HG02981 (cell line): ENCODE measurements around the gene DOHH.
A peak's percentile ranks its signal among the peaks of the same experiment; 100 is the strongest.

ENCODE experiments used
- ATAC-seq: cut with Tn5 transposase; IDR thresholded peaks from one replicate; pipeline ENCODE4 v1.9.1; 2021; ENCODE audit warnings: mild to moderate bottlenecking, moderate library complexity; ENCODE audit not compliant: unreplicated experiment

DOHH gene, protein sequence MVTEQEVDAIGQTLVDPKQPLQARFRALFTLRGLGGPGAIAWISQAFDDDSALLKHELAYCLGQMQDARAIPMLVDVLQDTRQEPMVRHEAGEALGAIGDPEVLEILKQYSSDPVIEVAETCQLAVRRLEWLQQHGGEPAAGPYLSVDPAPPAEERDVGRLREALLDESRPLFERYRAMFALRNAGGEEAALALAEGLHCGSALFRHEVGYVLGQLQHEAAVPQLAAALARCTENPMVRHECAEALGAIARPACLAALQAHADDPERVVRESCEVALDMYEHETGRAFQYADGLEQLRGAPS

GRCh38 chr19:3500429-3501101 lies at the start of gene DOHH:
TSS of gene DOHH (minus strand) at chr19:3500674. CDS start at chr19:3496814, 3,860 bp downstream.
- ATAC-seq, result peak; percentile 75

DNA sequence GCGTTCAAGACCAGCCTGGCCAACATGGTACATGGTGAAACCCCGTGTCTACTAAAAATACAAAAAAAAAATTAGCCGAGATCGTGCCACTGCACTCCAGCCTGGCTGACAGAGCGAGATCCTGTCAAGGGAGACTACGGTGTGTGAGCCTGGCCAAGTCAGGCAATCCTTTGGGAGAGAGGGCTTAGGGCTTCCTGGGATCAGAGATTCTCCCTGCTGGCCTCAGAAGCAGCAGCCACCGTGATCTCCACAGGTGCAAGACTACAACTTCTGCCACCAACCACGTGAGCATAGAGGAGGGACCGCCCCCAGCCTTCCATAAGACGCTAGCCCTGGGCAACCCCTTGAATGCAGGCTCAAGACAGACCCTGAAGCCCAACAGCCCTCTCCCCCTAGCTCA lies 49.3 kb upstream of the DOHH start:
- no peak for ATAC-seq

DNA sequence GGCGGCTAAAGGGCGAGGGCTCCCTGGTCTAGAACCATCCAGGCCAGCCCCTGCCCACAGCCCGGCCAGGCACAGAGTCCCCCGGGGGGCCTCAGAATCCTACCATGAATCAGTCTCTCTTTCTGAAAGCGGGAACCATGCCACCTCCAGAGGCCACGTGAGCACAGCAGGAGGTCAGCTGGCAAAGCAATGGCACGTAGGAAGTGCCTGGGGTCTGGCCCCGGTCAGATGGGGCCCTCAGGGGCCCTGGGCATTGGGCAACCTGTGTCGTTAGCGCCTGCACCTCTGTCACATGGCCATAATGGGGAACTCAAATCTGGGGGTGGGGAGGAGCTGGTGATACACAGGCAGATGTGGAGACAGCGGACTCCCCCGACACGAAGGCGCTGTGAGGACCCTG lies 48.1 kb upstream of the DOHH start:
- no peak for ATAC-seq

GRCh38 chr19:3547767-3548282 lies 47.4 kb upstream of the DOHH start:
- ATAC-seq, result no peak

DNA sequence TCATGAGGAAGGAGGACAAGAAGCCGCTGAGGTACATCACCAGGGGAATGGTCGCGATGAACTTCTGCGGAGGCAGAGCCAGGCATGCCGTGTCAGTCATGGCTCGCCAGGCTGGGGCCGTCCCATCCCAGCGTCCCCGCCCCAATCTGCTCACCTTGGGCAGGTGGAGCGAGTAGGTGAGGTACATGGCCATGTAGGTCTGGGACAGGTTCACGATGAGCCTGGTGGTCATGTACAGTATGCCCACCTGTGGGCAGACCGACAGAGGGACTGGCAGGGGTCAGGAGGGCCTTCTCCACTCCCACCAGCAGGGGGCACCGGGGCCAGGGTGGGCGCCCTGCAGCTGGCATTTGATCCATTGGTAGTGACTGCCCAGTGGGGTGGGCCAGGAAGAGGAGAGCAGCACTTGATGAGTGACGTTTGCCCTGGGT lies 46.8 kb upstream of the DOHH start:
- no peak for ATAC-seq

DNA sequence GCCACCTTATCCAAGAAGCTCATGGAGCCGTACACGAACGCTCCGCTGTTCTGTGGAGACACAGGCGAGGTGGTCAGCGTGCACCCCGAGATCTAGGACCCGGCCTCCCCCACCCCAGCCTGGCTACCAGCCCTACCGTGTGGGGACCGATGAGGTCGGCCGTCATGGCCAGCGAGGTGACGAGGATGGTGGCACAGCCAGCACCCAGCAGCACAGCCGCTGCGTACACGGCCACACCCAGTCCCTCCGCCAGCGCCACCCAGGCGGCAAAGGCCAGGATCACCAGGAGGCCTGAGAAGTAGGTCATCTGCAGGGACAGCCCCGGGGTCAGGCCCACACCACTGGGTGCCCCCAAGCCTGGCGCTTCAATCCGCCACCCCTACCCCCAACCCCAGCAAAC lies 45.6 kb upstream of the DOHH start:
- no peak for ATAC-seq

GRCh38 chr19:3545669-3546034 lies 45.2 kb upstream of the DOHH start:
- no peak for ATAC-seq

DNA sequence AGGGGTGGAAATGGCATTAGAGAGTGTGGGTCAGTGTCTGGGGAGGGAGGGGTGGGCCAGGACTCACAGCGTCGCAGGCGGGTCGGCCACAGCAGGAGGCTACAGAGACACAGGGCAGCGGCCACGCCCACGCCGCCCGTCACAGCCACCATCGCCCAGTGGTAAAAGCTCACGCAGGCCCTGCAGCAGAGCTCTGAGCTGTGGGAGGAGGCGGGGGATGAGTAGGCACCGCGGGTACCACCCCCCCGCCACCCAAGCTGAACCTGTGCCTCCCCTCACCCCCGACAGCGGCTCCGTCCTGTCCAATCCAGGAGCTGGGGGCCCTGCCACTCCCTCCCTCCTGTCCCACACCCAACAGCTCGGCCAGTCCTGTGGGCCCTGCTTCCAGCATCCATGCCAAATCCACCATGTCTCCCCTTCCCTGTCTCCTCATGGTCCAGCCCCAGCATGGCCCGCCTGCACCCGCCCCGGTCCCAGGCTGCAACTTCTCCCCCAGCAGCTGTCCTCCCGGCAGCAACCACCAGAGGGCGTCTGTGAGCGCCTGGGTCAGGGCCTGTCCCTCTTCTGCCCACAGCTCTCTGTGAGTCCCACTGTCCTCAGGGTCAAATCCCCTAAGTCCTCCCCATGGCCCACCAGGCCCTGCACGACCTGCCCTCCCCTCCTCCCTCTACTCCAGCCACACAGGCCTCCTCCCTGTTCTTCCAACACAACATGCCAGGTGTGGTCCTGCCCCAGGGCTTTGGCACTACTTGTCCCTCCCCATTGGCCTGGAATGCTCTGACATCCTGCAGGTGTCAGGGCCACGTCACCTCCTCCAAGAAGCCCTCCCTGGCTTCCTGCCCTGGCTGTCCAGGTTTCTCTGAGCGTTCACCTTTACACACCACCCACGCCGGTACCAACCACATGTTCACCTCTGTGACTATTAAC lies 44.5 kb upstream of the DOHH start:
- no peak for ATAC-seq

- ATAC-seq, result no peak
These were observed 43.5 kb upstream of the DOHH start for GRCh38 chr19:3544058-3544376.

- ATAC-seq, result no peak
These were observed 42.9 kb upstream of the DOHH start for GRCh38 chr19:3543150-3544057.

DNA sequence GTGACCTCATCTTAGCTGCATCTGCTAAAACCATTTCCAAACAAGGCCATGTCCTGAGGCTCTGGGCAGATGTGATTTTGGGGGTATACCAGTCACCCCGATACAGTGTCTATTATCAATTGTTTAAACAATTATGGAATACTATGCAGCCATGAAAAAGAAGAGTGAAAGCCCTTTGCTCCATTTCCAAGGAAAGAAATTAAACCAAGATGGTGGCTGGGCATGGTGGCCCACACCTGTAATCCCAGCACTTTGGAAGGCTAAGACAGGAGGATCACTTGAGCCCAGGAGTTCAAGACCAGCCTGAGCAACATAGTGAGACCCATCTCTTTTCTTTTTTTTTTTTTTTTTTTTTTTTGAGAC lies 39.3 kb upstream of the DOHH start:
- ATAC-seq, result no peak

DNA sequence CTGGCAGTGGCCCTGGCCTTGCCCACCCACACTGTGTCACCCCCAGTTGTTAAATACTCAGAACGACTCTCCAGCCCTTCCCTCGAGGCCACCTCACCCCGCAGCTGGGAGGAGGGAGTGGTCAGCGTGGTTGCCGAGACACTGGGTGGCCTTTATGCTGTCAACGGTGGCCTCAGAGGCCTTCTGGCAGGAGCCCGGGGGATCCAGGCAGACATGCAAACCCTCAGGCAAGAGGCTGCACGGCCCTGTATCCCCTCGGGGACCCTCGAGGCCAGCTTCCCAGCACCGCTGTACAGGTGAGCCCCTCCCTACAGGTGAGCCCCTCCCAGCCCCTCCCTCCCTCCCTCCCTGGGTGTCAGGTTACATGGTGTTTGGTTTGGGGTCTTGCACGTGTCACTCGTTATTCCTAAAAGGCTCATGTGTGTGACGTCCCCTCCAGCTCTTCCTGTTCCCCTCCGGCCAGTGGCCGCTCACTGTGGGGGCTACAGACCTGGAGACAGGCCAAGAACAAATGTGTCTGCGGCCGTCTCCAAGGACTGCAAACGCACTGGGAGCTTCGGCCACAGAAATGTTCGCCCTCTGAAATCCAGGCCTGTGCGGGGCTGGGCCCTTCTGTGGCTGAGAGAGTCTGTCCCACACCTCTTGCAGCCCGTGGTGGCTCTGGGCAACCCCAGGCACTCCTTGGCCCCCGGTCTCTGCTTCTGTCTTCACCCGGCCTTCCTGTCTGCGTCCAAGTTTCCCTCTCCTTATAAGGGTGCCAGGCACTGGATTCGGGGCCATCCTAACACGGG lies 38.7 kb upstream of the DOHH start, which contains the start of gene TEKTIP1:
Gene TEKTIP1 (plus strand): TSS at position 210 of the 791 bp plus-strand sequence. CDS start 4 bp downstream, at position 214.
- no peak for ATAC-seq

- no peak for ATAC-seq
These were observed 37.9 kb upstream of the DOHH start for GRCh38 chr19:3538258-3538929.

- no peak for ATAC-seq
These were observed 37.2 kb upstream of the DOHH start for GRCh38 chr19:3537438-3538240.

DNA sequence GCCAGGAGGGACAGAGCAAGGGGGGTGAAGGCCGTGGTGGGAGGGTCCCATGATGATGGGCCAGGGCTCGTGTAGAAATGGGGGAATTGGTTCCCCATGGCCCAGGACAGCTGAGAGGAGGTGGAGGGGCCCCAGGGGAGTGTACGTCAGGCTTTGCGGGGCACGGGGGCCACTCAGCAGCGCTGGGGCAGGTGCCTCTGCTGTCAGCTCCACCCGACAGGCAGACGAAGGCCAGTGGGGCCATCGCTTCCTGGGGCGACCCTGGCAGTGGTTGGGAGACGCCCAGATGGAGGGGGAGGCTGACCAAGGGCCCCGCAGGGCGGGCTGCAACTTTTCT lies 36.6 kb upstream of the DOHH start:
- no peak for ATAC-seq

- ATAC-seq, result no peak
These were observed 36.1 kb upstream of the DOHH start for GRCh38 chr19:3536429-3537100.

DNA sequence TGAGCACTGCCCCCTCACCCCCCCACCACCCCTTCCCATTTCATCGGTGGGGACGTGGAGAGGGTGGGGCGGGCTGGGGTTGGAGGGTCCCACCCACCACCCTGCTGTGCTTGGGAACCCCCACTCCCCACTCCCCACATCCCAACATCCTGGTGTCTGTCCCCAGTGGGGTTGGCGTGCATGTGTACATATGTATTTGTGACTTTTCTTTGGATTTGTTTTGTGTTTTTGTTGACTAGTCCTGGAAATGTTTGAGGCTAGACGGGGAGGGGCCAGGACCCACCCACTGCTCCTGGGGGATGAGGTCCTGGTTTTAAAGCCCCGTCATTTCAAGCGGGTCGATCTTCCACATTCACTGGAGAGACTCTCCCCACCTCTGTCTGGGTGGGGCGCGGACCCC lies 35.5 kb upstream of the DOHH start:
- ATAC-seq, result no peak

DNA sequence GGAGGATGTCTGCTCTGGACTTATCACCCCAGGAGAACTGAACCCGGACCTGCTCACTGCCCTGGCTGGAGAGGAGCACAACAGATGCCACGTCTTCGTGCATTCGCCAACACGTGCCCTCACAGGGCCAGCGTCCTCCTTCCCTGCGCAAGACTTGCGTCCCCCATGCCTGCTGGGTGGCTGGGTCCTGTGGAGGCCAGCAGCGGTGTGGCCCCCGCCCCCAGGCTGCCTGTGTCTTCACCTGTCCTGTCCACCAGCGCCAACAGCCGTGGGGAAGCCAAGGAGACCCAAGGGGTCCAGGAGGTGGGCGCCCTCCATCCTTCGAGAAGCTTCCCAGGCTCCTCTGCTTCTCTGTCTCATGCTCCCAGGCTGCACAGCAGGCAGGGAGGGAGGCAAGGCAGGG lies 35.1 kb upstream of the DOHH start:
- no peak for ATAC-seq
